ENCODE results near the gene BTF3. TPM values are rescaled to one million over a fixed set of nuclear protein-coding genes. Genes with fewer than 3 reads are reported as not detected.

BTF3 gene
- total and polyA plus RNA-seq, 9 of the 15 experiments (the other 6 are each of a cell fraction or from before 2014, with no cell fraction given), result 534 to 1,637 (median 848) TPM

DNA sequence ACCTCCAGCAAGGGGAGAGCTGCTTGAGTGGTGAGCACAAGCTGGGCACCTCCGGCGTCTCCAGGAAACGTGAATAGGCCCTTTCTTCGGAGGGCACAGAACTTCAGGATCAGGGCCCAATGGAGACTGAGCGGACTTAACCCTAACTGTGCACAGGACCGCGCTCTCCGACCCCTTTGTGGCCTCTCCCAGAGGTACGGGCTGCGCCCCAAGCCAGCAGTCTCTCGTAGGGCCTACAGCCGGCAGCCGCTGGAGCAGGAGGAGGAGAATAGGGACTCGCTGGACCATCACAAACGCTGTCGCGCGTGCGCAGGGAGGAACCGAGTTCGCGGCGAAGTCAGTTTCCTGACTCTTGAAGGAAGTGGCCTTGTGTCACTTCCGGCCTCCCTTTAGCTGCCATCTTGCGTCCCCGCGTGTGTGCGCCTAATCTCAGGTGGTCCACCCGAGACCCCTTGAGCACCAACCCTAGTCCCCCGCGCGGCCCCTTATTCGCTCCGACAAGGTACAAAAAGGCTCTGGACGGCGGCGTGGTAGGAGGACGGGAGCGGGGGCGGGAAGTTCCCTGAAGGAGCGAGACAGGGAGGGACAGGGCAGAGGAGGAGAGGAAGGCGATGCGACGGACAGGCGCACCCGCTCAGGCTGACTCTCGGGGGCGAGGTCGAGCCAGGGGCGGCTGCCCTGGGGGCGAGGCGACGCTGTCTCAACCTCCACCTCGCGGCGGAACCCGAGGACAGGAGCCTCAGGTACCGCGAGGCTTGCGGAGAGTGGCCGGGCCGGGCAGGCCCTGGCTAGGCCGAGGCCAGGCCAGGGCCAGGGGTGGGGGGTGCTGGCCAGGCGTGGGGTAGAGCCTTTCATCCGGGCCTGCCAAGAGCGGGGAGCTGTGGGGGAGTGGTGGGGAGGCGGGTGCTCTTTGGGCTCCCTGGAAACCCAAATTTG is at the start of gene BTF3 (continued):
- TF ChIP-seq, protein P1, sequence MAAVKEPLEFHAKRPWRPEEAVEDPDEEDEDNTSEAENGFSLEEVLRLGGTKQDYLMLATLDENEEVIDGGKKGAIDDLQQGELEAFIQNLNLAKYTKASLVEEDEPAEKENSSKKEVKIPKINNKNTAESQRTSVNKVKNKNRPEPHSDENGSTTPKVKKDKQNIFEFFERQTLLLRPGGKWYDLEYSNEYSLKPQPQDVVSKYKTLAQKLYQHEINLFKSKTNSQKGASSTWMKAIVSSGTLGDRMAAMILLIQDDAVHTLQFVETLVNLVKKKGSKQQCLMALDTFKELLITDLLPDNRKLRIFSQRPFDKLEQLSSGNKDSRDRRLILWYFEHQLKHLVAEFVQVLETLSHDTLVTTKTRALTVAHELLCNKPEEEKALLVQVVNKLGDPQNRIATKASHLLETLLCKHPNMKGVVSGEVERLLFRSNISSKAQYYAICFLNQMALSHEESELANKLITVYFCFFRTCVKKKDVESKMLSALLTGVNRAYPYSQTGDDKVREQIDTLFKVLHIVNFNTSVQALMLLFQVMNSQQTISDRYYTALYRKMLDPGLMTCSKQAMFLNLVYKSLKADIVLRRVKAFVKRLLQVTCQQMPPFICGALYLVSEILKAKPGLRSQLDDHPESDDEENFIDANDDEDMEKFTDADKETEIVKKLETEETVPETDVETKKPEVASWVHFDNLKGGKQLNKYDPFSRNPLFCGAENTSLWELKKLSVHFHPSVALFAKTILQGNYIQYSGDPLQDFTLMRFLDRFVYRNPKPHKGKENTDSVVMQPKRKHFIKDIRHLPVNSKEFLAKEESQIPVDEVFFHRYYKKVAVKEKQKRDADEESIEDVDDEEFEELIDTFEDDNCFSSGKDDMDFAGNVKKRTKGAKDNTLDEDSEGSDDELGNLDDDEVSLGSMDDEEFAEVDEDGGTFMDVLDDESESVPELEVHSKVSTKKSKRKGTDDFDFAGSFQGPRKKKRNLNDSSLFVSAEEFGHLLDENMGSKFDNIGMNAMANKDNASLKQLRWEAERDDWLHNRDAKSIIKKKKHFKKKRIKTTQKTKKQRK (IDR thresholded peaks at IDR 0.05; ENCODE audit: borderline replicate concordance, low read depth, low read length), result no peak
- TF ChIP-seq, protein P2, sequence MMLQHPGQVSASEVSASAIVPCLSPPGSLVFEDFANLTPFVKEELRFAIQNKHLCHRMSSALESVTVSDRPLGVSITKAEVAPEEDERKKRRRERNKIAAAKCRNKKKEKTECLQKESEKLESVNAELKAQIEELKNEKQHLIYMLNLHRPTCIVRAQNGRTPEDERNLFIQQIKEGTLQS (IDR thresholded peaks at IDR 0.05), result no peak
- TF ChIP-seq, protein P2 (CRISPR knock-in tag; conservative IDR thresholded peaks at IDR 0.05), result 0 out of 2 replicates have a peak, but pooled peaks have one; percentile 82
- TF ChIP-seq PHF20 (IDR thresholded peaks at IDR 0.05; ENCODE audit: partially characterized antibody) (peak; percentile 81), ZBTB2 (IDR thresholded peaks at IDR 0.05) (peak; percentile 94), ARHGAP35 (IDR thresholded peaks at IDR 0.05; ENCODE audit: partially characterized antibody) (no peak), THRB (CRISPR knock-in tag; conservative IDR thresholded peaks at IDR 0.05) (peak; percentile 52; the same call in 1 of the 2 replicates), GABPB1 (CRISPR knock-in tag; IDR thresholded peaks at IDR 0.05) (peak; percentile 92), GTF2F1 (IDR thresholded peaks at IDR 0.05; ENCODE audit: low read depth, low read length) (0 out of 2 replicates have a peak, but pooled peaks have one; percentile 83), NFRKB (IDR thresholded peaks at IDR 0.05; ENCODE audit: low read depth) (peak; percentile 97), ZBTB9 (CRISPR knock-in tag; IDR thresholded peaks at IDR 0.05) (peak; percentile 34; the same call in 1 of the 2 replicates)
- TF ChIP-seq, protein P3, sequence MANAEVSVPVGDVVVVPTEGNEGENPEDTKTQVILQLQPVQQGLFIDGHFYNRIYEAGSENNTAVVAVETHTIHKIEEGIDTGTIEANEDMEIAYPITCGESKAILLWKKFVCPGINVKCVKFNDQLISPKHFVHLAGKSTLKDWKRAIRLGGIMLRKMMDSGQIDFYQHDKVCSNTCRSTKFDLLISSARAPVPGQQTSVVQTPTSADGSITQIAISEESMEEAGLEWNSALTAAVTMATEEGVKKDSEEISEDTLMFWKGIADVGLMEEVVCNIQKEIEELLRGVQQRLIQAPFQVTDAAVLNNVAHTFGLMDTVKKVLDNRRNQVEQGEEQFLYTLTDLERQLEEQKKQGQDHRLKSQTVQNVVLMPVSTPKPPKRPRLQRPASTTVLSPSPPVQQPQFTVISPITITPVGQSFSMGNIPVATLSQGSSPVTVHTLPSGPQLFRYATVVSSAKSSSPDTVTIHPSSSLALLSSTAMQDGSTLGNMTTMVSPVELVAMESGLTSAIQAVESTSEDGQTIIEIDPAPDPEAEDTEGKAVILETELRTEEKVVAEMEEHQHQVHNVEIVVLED (CRISPR knock-in tag; IDR thresholded peaks at IDR 0.05), result peak; percentile 23; the same call in 1 of the 2 replicates
- TF ChIP-seq, protein P4, sequence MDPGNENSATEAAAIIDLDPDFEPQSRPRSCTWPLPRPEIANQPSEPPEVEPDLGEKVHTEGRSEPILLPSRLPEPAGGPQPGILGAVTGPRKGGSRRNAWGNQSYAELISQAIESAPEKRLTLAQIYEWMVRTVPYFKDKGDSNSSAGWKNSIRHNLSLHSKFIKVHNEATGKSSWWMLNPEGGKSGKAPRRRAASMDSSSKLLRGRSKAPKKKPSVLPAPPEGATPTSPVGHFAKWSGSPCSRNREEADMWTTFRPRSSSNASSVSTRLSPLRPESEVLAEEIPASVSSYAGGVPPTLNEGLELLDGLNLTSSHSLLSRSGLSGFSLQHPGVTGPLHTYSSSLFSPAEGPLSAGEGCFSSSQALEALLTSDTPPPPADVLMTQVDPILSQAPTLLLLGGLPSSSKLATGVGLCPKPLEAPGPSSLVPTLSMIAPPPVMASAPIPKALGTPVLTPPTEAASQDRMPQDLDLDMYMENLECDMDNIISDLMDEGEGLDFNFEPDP (CRISPR knock-in tag; IDR thresholded peaks at IDR 0.05), result 0 out of 2 replicates have a peak, but pooled peaks have one; percentile 42
